GM12878 (cell line): ENCODE results near the gene C16orf74. TPM values are rescaled to one million over a fixed set of nuclear protein-coding genes. Genes with fewer than 3 reads are reported as not detected.

Source experiments
- BCL11A ChIP-seq: IDR thresholded peaks from 2 replicates; pipeline ENCODE4 v1.6.1; 2011; ENCODE audit warnings: low read depth, low read length
- CHD1 ChIP-seq: IDR thresholded peaks from 2 replicates; pipeline ENCODE4 v1.6.1; 2012; ENCODE audit warnings: low read depth, low read length, improper control_type of control experiment
- CHD2 ChIP-seq: IDR thresholded peaks from 2 replicates; pipeline ENCODE4 v1.6.1; 2011; ENCODE audit warnings: low read depth, low read length, improper control_type of control experiment, borderline replicate concordance
- EGR1 ChIP-seq, 2 experiments: IDR thresholded peaks; 1 replicate in 1 of 2; 2 replicates in 1 of 2; pipeline ENCODE4 v1.6.1; 2011 to 2012; ENCODE audit warnings: low read depth in 2 of 2, low read length in 2 of 2, borderline replicate concordance in 1 of 2, mild to moderate bottlenecking in 1 of 2, moderate library complexity in 1 of 2
- EP300 ChIP-seq, 2 experiments: fragments of 150-350 bp in 1 of 2; IDR thresholded peaks; 2 replicates each; pipeline ENCODE4 v1.6.1; 2011 to 2012; ENCODE audit warnings: low read depth in 2 of 2, low read length in 2 of 2, borderline replicate concordance in 1 of 2, improper control_type of control experiment in 1 of 2, inconsistent platforms in 1 of 2; ENCODE audit not compliant: control insufficient read depth in 1 of 2
- FOXM1 ChIP-seq: IDR thresholded peaks from 2 replicates; pipeline ENCODE4 v1.6.1; 2012; ENCODE audit warnings: low read depth, mild to moderate bottlenecking, inconsistent platforms, low read length, moderate library complexity
- NBN ChIP-seq: fragments of 450-650 bp; IDR thresholded peaks from 2 replicates; pipeline ENCODE4 v1.6.1; 2016
- NR2C2 ChIP-seq: IDR thresholded peaks from 2 replicates; pipeline ENCODE4 v1.6.1; 2011; ENCODE audit warnings: borderline replicate concordance, low read depth; ENCODE audit not compliant: control insufficient read depth, insufficient read length
- SP1 ChIP-seq: IDR thresholded peaks from one replicate; pipeline ENCODE4 v1.6.1; 2011; ENCODE audit warnings: low read depth, low read length
- TARDBP ChIP-seq: IDR thresholded peaks from 2 replicates; pipeline ENCODE4 v1.6.1; 2016; ENCODE audit warnings: borderline replicate concordance
- TCF7 ChIP-seq: IDR thresholded peaks from 2 replicates; pipeline ENCODE4 v1.6.1; 2014; ENCODE audit warnings: antibody characterized with exemption, borderline replicate concordance
- WRNIP1 ChIP-seq: IDR thresholded peaks from 2 replicates; pipeline ENCODE4 v1.6.1; 2011; ENCODE audit warnings: low read depth, low read length, improper control_type of control experiment, borderline replicate concordance
- YY1 ChIP-seq: IDR thresholded peaks from 2 replicates; pipeline ENCODE4 v1.6.1; 2011; ENCODE audit warnings: low read depth, mild to moderate bottlenecking, low read length
- ZBED1 ChIP-seq: IDR thresholded peaks from 2 replicates; pipeline ENCODE4 v1.6.1; 2016; ENCODE audit warnings: borderline replicate concordance
- ZNF207 ChIP-seq: fragments of 450-650 bp; IDR thresholded peaks from 2 replicates; pipeline ENCODE4 v1.6.1; 2014; ENCODE audit warnings: antibody characterized with exemption, mild to moderate bottlenecking, borderline replicate concordance
- ZNF274 ChIP-seq: IDR thresholded peaks from one replicate; pipeline ENCODE4 v1.8.0; 2011; ENCODE audit not compliant: insufficient read length, insufficient read depth
- polyA plus RNA-seq, 11 experiments: library from polyadenylated mRNA; depleted of rRNA in 4 of 11; unstranded in 6 of 11; stranded (reverse) in 5 of 11; fragments of >200 nt; fragmentation: Nextera tagmentation in 4 of 11; fragmentation: Illumina TruSeq in 1 of 11; extraction: Ambion mirVana in 4 of 11; extraction: Trizol in 1 of 11; gene quantifications; 1 replicate in 1 of 11; 2 replicates in 10 of 11; pipeline versions ENCODE4 v1.2.1 to v1.2.3, GENCODE V29; 2011 to 2016; ENCODE audit warnings: inconsistent platforms in 2 of 11, missing spikeins in 2 of 11, low read depth in 1 of 11
- total RNA-seq, 4 experiments: library from RNA; depleted of rRNA in 3 of 4; stranded (reverse); fragments of >200 nt in 3 of 4; fragmentation: Illumina TruSeq in 1 of 4; extraction: Trizol in 1 of 4; gene quantifications; 2 replicates each; pipeline versions ENCODE4 v1.2.1 to v1.2.3, GENCODE V29; 2013 to 2021
- TF ChIP-seq, protein P1 (sequence below): fragments of 450-650 bp; IDR thresholded peaks from 2 replicates; pipeline ENCODE4 v1.6.1; 2018; ENCODE audit warnings: borderline replicate concordance, mild to moderate bottlenecking; ENCODE audit not compliant: partially characterized antibody
- TF ChIP-seq, protein P2 (sequence below): IDR thresholded peaks from 2 replicates; pipeline ENCODE4 v1.6.1; 2011; ENCODE audit warnings: borderline replicate concordance, low read depth, mild to moderate bottlenecking, moderate library complexity, mixed read lengths, low read length; ENCODE audit not compliant: insufficient read depth; ENCODE audit errors: extremely low read length
- TF ChIP-seq, protein P3 (sequence below): fragments of 450-650 bp; formaldehyde crosslinking; IDR thresholded peaks from 2 replicates; pipeline ENCODE4 v1.5.0; 2022; ENCODE audit warnings: mild to moderate bottlenecking, missing genetic modification characterization
- TF ChIP-seq, protein P4 (sequence below): fragments of 450-650 bp; IDR thresholded peaks from 2 replicates; pipeline ENCODE4 v1.6.1; 2017; ENCODE audit warnings: mild to moderate bottlenecking

Gene C16orf74
- total and polyA plus RNA-seq, 10 of the 15 experiments (the other 5 are each of a cell fraction or from before 2014, with no cell fraction given), result 0.23 to 20.1 (median 6.8) TPM

- TF ChIP-seq TCF7, result no peak
- TF ChIP-seq EGR1 (IDR thresholded peaks at IDR 0.05; ENCODE audit: borderline replicate concordance in 1 of 2, low read depth in 2 of 2, low read length in 2 of 2), result peak in 1 of 2 experiments; percentile 33; a peak in 1 of 3 replicates
- peak in 1 of 2 experiments; percentile 41; a peak in 1 of 4 replicates for TF ChIP-seq EP300 (IDR thresholded peaks at IDR 0.05; ENCODE audit: borderline replicate concordance in 1 of 2, control insufficient read depth in 1 of 2, low read depth in 2 of 2, low read length in 2 of 2)
- TF ChIP-seq NBN, result no peak
- TF ChIP-seq ZNF274, result no peak
- TF ChIP-seq YY1, result 0 out of 2 replicates have a peak, but pooled peaks have one; percentile 45
- TF ChIP-seq BCL11A, result no peak
- TF ChIP-seq CHD1, result 0 out of 2 replicates have a peak, but pooled peaks have one; percentile 39
- TF ChIP-seq NR2C2, result no peak
- TF ChIP-seq, protein P1, sequence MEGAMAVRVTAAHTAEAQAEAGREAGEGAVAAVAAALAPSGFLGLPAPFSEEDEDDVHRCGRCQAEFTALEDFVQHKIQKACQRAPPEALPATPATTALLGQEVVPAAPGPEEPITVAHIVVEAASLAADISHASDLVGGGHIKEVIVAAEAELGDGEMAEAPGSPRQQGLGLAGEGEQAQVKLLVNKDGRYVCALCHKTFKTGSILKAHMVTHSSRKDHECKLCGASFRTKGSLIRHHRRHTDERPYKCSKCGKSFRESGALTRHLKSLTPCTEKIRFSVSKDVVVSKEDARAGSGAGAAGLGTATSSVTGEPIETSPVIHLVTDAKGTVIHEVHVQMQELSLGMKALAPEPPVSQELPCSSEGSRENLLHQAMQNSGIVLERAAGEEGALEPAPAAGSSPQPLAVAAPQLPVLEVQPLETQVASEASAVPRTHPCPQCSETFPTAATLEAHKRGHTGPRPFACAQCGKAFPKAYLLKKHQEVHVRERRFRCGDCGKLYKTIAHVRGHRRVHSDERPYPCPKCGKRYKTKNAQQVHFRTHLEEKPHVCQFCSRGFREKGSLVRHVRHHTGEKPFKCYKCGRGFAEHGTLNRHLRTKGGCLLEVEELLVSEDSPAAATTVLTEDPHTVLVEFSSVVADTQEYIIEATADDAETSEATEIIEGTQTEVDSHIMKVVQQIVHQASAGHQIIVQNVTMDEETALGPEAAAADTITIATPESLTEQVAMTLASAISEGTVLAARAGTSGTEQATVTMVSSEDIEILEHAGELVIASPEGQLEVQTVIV, result peak; percentile 99
- TF ChIP-seq TARDBP, result no peak
- TF ChIP-seq, protein P2, sequence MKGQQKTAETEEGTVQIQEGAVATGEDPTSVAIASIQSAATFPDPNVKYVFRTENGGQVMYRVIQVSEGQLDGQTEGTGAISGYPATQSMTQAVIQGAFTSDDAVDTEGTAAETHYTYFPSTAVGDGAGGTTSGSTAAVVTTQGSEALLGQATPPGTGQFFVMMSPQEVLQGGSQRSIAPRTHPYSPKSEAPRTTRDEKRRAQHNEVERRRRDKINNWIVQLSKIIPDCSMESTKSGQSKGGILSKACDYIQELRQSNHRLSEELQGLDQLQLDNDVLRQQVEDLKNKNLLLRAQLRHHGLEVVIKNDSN, result peak; percentile 11
- 0 out of 2 replicates have a peak, but pooled peaks have one; percentile 26 for TF ChIP-seq ZNF207
- TF ChIP-seq WRNIP1, result no peak
- TF ChIP-seq, protein P3, sequence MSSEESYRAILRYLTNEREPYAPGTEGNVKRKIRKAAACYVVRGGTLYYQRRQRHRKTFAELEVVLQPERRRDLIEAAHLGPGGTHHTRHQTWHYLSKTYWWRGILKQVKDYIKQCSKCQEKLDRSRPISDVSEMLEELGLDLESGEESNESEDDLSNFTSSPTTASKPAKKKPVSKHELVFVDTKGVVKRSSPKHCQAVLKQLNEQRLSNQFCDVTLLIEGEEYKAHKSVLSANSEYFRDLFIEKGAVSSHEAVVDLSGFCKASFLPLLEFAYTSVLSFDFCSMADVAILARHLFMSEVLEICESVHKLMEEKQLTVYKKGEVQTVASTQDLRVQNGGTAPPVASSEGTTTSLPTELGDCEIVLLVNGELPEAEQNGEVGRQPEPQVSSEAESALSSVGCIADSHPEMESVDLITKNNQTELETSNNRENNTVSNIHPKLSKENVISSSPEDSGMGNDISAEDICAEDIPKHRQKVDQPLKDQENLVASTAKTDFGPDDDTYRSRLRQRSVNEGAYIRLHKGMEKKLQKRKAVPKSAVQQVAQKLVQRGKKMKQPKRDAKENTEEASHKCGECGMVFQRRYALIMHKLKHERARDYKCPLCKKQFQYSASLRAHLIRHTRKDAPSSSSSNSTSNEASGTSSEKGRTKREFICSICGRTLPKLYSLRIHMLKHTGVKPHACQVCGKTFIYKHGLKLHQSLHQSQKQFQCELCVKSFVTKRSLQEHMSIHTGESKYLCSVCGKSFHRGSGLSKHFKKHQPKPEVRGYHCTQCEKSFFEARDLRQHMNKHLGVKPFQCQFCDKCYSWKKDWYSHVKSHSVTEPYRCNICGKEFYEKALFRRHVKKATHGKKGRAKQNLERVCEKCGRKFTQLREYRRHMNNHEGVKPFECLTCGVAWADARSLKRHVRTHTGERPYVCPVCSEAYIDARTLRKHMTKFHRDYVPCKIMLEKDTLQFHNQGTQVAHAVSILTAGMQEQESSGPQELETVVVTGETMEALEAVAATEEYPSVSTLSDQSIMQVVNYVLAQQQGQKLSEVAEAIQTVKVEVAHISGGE (CRISPR knock-in tag), result no peak
- TF ChIP-seq ZBED1, result no peak
- no peak for TF ChIP-seq CHD2
- no peak for TF ChIP-seq FOXM1
- TF ChIP-seq, protein P4, sequence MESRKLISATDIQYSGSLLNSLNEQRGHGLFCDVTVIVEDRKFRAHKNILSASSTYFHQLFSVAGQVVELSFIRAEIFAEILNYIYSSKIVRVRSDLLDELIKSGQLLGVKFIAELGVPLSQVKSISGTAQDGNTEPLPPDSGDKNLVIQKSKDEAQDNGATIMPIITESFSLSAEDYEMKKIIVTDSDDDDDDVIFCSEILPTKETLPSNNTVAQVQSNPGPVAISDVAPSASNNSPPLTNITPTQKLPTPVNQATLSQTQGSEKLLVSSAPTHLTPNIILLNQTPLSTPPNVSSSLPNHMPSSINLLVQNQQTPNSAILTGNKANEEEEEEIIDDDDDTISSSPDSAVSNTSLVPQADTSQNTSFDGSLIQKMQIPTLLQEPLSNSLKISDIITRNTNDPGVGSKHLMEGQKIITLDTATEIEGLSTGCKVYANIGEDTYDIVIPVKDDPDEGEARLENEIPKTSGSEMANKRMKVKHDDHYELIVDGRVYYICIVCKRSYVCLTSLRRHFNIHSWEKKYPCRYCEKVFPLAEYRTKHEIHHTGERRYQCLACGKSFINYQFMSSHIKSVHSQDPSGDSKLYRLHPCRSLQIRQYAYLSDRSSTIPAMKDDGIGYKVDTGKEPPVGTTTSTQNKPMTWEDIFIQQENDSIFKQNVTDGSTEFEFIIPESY, result no peak
- TF ChIP-seq SP1, result no peak
Measured at GRCh38 chr16:85799497-85800320, 48.8 kb upstream of the C16orf74 start, which contains the start of the genes COX4I1 and EMC8 (continued).
